ENCODE results near the gene LAMA1.

GRCh38 chr18:7002107-7002506 is 115.5 kb downstream of the LAMA1 start:
- TF ChIP-seq EP300 (IDR thresholded peaks at IDR 0.05): no peak
- TF ChIP-seq, protein P1, sequence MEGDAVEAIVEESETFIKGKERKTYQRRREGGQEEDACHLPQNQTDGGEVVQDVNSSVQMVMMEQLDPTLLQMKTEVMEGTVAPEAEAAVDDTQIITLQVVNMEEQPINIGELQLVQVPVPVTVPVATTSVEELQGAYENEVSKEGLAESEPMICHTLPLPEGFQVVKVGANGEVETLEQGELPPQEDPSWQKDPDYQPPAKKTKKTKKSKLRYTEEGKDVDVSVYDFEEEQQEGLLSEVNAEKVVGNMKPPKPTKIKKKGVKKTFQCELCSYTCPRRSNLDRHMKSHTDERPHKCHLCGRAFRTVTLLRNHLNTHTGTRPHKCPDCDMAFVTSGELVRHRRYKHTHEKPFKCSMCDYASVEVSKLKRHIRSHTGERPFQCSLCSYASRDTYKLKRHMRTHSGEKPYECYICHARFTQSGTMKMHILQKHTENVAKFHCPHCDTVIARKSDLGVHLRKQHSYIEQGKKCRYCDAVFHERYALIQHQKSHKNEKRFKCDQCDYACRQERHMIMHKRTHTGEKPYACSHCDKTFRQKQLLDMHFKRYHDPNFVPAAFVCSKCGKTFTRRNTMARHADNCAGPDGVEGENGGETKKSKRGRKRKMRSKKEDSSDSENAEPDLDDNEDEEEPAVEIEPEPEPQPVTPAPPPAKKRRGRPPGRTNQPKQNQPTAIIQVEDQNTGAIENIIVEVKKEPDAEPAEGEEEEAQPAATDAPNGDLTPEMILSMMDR (IDR thresholded peaks at IDR 0.05): no peak
- TF ChIP-seq POLR2A (IDR thresholded peaks at IDR 0.05): no peak

All from tibial nerve (tissue), 4 donors.